NCI-H774 (cell line): Measurements from ENCODE around the gene KRTAP1-5.
"Not testable (repeated sequence)": the region's sequence is repeated elsewhere in the genome, so short reads cannot be mapped to it uniquely, and the experiment has no call there.

Source experiments
- DNase-seq: peaks from one replicate; lab custom pipeline; 2025; lab: John Stamatoyannopoulos, UW

Gene KRTAP1-5

DNA sequence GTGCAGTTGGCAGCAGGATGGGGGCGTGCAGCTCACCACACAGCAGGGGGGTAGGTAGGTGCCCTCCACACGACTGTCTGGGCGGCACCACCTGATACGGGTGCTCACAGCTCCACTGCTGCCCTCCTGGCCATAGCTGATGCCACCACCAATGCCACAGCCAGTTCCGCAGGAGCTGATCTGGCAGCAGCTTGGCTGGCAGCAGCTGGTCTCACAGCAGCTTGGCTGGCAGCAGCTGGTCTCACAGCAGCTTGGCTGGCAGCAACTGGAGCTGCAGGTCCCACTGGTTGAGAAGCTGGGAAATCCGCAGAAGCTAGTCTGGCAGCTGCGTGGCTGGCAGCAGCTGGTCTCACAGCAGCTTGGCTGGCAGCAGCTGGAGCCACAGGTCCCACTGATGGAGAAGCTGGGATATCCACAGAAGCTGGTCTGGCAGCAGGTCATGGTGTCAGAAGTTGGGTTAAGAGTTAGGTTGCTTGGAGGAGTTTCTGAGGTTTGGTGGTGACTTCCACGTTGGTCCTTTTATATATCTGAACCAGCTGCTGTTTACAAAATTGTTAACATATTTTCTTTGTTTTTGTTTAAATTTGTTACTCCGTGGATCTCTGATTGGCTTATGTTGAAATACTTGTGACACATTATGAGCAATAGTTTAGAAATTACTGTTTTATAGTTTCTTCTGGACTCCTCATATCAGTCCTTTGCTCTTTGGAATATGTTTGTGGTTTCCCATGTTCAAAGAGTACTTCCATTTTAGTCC lies at the start of gene KRTAP1-5:
Gene KRTAP1-5, minus strand, starts transcription at position 494 of the 757 bp plus-strand sequence. Its CDS starts 53 bp downstream, at position 441.
- peak; percentile 57 for DNase-seq

GRCh38 chr17:41076788-41077187 lies 49.8 kb upstream of the KRTAP1-5 start:
- DNase-seq, result no peak

DNA sequence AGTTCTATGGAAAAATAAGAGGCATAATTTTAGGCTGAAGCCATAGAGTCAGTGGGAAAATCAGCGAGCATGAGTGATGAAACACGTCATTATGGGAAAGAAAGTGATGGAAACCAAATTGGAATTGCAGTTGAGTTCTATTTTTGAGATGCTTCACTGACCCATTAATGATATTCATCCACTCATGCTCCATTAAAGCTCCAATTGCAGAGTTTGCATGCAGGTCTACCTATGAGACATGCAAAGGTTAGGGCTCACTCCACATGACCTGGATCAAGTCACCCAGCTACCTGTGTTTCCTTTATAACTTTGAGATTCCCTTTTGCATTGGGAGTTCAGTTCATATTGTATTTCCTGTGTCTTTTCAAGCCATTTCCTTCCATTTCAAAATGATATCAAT lies 46.7 kb upstream of the KRTAP1-5 start:
- DNase-seq, result no peak

DNA sequence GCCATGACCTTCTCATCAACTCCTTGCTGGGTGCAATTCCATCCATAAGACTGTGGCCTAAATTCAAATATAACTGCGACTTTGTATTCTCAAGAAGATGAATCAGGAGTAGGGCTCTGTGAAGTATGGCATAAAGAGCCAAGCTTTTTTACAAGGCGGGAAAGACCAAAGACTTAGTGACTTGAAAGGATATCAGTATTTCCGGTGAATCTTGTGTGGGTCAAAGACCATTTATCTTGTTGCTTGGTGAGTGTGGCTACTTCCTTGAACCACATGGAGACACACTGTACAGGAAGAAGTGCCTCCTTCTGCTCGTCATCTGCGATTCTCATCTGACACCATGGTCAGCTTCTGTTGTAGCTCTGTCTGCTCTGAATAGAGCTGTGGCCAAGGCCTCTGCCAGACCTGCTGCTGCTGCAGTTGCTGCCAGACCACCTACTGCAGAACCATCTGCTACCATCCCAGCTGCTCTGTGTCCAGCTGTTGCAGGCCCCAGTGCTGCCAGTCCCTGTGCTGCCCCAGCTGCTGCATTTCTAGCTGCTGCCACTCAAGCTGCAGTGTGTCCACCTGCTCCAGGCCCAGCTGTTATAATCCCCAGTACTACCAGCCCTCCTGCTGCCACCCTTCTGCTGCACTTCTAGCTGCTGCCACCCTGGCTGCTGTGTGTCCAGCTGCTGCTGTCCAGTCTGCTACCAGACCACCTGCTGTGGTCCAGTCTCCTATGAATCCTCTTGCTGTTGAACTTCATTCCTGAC lies 44.8 kb upstream of the KRTAP1-5 start:
- DNase-seq, result peak; percentile 63

DNA sequence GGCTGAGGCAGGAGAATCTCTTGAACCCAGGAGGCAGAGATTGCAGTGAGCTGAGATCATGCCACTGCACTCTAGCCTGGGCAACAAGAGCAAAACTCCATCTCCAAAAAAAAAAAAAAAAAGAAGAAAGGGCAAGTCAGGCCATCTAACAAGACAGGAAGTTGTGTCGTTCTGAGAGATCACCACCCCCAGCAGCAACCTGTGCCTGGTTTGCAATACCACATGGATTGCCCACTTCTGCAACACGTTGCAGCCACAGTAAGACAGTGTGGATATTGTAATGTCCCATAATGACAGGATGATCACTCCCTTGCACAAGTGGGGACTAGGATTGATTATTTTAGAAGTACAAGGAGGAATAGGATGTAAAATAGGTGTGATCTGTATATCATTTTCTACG lies 42.0 kb upstream of the KRTAP1-5 start:
- no peak for DNase-seq

DNA sequence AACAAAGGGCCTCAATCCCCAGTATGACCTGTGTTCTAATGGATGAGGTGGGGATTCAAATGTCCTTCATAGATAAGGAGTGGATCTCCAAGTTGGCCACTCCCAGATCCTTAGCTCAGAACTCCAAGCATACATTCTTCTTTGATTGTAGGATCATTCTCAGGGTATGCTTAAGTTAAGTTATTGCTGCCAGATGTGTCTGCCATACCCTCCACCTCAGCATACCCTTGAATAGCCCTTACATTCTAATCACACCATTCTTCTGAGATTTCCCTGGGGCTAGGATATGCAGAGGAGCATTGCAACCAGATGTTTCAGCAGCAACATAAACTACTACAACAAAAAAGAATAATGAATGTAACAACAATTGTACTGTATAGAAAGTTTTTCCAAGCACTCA lies 40.3 kb upstream of the KRTAP1-5 start:
- no peak for DNase-seq

DNA sequence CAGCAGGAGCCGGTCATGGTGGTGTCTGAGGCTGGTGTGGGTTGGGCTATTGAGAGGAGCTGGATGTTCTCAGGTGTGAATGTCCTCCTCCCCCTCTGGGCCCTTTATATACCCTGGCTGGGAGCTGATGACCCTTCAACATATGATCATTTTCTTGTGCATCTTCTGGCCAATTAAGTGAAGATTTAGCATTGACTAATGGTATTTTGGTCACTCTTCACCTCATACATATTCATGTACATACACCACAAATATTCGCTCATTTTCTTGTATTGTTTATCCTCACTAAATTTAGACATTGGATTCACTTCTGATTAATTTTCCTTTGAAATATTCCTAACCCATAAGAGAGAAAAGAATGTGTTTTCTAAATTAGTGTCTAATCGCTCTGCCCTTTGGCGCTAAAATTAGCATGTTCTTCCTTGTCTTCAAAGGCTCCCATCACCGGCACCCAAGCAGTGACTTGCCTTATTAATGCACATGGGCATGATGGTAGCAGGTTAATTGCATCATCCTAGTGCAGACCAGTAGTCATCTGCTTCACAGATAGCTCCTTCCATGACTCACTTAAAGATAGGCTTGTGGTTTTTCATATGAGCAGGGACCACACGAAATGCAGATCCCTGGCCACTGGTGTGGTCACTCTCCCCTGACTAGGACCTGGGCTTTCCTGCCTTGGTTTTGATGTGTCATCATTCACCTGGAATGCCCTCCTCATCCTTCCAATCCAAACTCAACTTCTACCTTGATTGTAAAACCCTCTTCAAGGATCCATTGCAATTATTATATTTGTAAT lies 39.0 kb upstream of the KRTAP1-5 start, which contains the start of gene KRTAP2-4:
Gene KRTAP2-4, minus strand, starts transcription at position 51 of the 796 bp plus-strand sequence. Its CDS starts 34 bp downstream, at position 17.
- DNase-seq, result no peak

- not testable (repeated sequence) for DNase-seq
These were observed 38.1 kb upstream of the KRTAP1-5 start for GRCh38 chr17:41065016-41065689.

- no peak for DNase-seq
These were observed 37.3 kb upstream of the KRTAP1-5 start for GRCh38 chr17:41064301-41064700.

DNA sequence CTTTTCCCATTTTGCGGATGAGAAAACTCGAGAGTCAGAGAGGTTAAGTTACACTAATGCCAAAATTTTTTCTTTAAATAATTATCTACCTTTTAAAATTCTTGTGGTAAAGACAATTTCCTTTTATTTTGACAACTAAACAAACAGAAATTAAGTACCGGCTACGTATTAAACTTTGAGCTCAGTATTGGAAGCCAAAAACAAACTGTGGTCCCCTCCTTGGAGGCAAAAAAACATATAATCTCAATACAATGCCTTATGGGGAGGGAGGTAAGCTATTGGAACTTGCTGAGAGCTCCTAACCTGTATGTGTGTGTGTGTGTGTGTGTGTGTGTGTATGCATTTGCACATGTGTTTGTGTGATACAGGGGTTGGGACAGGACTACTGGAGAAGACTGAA lies 36.4 kb upstream of the KRTAP1-5 start:
- no peak for DNase-seq

- DNase-seq, result no peak
These were observed 35.0 kb upstream of the KRTAP1-5 start for GRCh38 chr17:41061964-41062363.

GRCh38 chr17:41060052-41060604 lies 33.1 kb upstream of the KRTAP1-5 start, which contains the start of gene KRTAP2-3:
TSS of gene KRTAP2-3 (minus strand) at chr17:41060114. CDS start at chr17:41060050, 64 bp downstream.
- no peak for DNase-seq

GRCh38 chr17:41059276-41060051 lies 32.5 kb upstream of the KRTAP1-5 start:
- not testable (repeated sequence) for DNase-seq

GRCh38 chr17:41058741-41059140 lies 31.7 kb upstream of the KRTAP1-5 start:
- no peak for DNase-seq

DNA sequence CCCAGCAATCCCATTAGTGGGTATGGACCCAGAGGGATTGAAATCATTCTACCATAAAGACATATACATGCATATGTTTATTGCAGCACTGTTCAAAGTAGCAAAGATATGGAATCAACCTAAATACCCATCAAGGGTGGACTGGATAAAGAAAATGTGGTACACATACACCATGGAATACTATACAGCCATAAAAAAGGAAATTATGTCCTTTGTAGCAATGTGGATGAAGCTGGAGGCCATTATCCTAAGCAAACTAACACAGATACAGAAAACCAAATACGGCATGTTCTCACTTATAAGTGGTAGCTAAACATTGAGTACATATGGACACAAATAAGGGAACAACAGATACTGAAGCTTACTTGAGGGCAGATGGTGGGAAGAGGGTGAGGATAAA lies 30.5 kb upstream of the KRTAP1-5 start:
- no peak for DNase-seq

GRCh38 chr17:41055130-41055529 lies 28.1 kb upstream of the KRTAP1-5 start, which contains the start of gene KRTAP2-2:
TSS of gene KRTAP2-2 (minus strand) at chr17:41055230. CDS start at chr17:41055211, 19 bp downstream.
- DNase-seq, result not testable (repeated sequence)

GRCh38 chr17:41054556-41054955 lies 27.5 kb upstream of the KRTAP1-5 start:
- not testable (repeated sequence) for DNase-seq

GRCh38 chr17:41054025-41054424 lies 27.0 kb upstream of the KRTAP1-5 start:
- DNase-seq, result no peak

- no peak for DNase-seq
These were observed 25.6 kb upstream of the KRTAP1-5 start for GRCh38 chr17:41052566-41052965.

DNA sequence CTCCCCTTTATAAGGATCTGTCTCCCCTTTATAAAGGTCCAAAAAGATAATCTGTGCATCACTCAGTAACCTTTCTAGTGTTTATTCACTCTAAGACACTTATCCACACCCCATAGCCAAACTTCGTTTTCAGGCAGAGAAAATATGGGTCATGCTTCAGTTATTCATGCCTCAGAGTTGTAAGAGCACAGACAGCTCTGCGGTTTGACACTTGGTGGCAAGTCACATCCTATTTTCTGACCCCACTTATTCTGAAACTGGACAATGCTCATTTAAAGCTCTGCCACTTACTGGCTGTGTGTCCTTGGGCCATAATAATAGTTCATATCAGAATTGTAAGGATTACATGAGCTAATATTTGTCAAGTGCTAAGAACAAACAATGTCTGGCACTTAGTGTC lies 22.1 kb upstream of the KRTAP1-5 start:
- no peak for DNase-seq
